ENCODE results near the gene MED13L.

MED13L gene

GRCh38 chr12:116277467-116278278 is at the start of gene MED13L:
Gene MED13L (minus strand): TSS chr12:116277693. CDS start chr12:116277131, 562 bp downstream.
- Histone ChIP-seq H3K36me3 (0 out of 22 replicates have a peak, but pooled peaks cover 0 to 8% (median 0%) of the 10 kb centered on the region in 11 experiments), H3K4me1 (peaks cover 49 to 65% (median 55%) of the 10 kb centered on the region in 10 experiments), H4K20me1 (peaks cover 36 to 41% (median 39%) of the 10 kb centered on the region in 11 experiments), H3K27ac (peak within 1 kb of the TSS; percentile 95 to 99 (median 97)), H3K27me3 (no peaks in the 10 kb centered on the region), H3K4me3 (peak within 1 kb of the TSS; percentile 75 to 98 (median 90)), H3K4me2 (peak within 1 kb of the TSS; percentile 81 to 92 (median 89)), H3K9ac (peak within 1 kb of the TSS; percentile 94 to 99 (median 97)), H3K9me3 (replicated peaks in 1 of 11) (no peaks in the 10 kb centered on the region)
- TF ChIP-seq Cebpa-rat (IDR thresholded peaks at IDR 0.05) = no peak

GRCh38 chr12:116325336-116325664 is 47.8 kb upstream of the MED13L start:
- Histone ChIP-seq H3K9ac (peak overlapping the region in 9 of 11 experiments; percentile 39 to 74 (median 61); a peak in 15 of 22 replicates), H3K4me1 (peaks cover 34 to 47% (median 41%) of the 10 kb centered on the region in 10 experiments), H3K4me3 (peak overlapping the region in 2 of 10 experiments; percentile 6 to 28; a peak in 3 of 20 replicates), H4K20me1 (no peaks in the 10 kb centered on the region), H3K27me3 (no peaks in the 10 kb centered on the region), H3K36me3 (no peaks in the 10 kb centered on the region), H3K4me2 (peak overlapping the region; percentile 61 to 88 (median 76)), H3K9me3 (replicated peaks in 1 of 11) (peaks cover 11 to 26% (median 20%) of the 10 kb centered on the region in 11 experiments; a peak in 20 of 22 replicates), H3K27ac (peak overlapping the region; percentile 51 to 89 (median 81))
- TF ChIP-seq Cebpa-rat (IDR thresholded peaks at IDR 0.05) = no peak

GRCh38 chr12:116324654-116325335 is 47.3 kb upstream of the MED13L start:
- H3K4me2 ChIP-seq = peak overlapping the region; percentile 61 to 88 (median 76)
- H3K4me1 ChIP-seq = peaks cover 39 to 52% (median 46%) of the 10 kb centered on the region in 10 experiments
- peak overlapping the region in 2 of 10 experiments; percentile 6 to 28; a peak in 4 of 20 replicates for H3K4me3 ChIP-seq
- H3K9me3 ChIP-seq (replicated peaks in 1 of 11) = peaks cover 11 to 26% (median 20%) of the 10 kb centered on the region in 11 experiments; a peak in 20 of 22 replicates
- H3K27ac ChIP-seq = peak overlapping the region; percentile 51 to 89 (median 81)
- H3K27me3 ChIP-seq = no peaks in the 10 kb centered on the region
- H4K20me1 ChIP-seq = no peaks in the 10 kb centered on the region
- H3K36me3 ChIP-seq = no peaks in the 10 kb centered on the region
- H3K9ac ChIP-seq = peak overlapping the region in 9 of 11 experiments; percentile 39 to 74 (median 61); a peak in 15 of 22 replicates
- TF ChIP-seq Cebpa-rat (IDR thresholded peaks at IDR 0.05) = no peak

GRCh38 chr12:116323406-116324386 is 46.2 kb upstream of the MED13L start:
- no peak for TF ChIP-seq Cebpa-rat (IDR thresholded peaks at IDR 0.05)
- no peak overlapping the region for H3K4me3 ChIP-seq
- no peaks in the 10 kb centered on the region for H3K36me3 ChIP-seq
- no peaks in the 10 kb centered on the region for H4K20me1 ChIP-seq
- H3K9me3 ChIP-seq (replicated peaks in 1 of 11) = peaks cover 11 to 24% (median 19%) of the 10 kb centered on the region in 11 experiments; a peak in 20 of 22 replicates
- peaks cover 50 to 63% (median 57%) of the 10 kb centered on the region in 10 experiments for H3K4me1 ChIP-seq
- no peaks in the 10 kb centered on the region for H3K27me3 ChIP-seq
- H3K4me2 ChIP-seq = peak overlapping the region in 9 of 11 experiments; percentile 2 to 88 (median 76); a peak in 12 of 22 replicates
- no peak overlapping the region for H3K9ac ChIP-seq
- peak overlapping the region in 8 of 11 experiments; percentile 19 to 89 (median 81); a peak in 12 of 22 replicates for H3K27ac ChIP-seq

GRCh38 chr12:116321913-116322312 is 44.4 kb upstream of the MED13L start:
- no peaks in the 10 kb centered on the region for H3K36me3 ChIP-seq
- no peak for TF ChIP-seq Cebpa-rat (IDR thresholded peaks at IDR 0.05)
- H3K4me2 ChIP-seq = peak overlapping the region in 2 of 11 experiments; percentile 83 to 90; a peak in 2 of 22 replicates
- peaks cover 62 to 75% (median 67%) of the 10 kb centered on the region in 10 experiments for H3K4me1 ChIP-seq
- H3K9ac ChIP-seq = no peak overlapping the region
- peaks cover 0 to 19% (median 5%) of the 10 kb centered on the region in 11 experiments; a peak in 10 of 22 replicates for H3K9me3 ChIP-seq (replicated peaks in 1 of 11)
- no peaks in the 10 kb centered on the region for H3K27me3 ChIP-seq
- no peaks in the 10 kb centered on the region for H4K20me1 ChIP-seq
- H3K4me3 ChIP-seq = no peak overlapping the region
- peak overlapping the region in 3 of 11 experiments; percentile 9 to 81 (median 75); a peak in 3 of 22 replicates for H3K27ac ChIP-seq

GRCh38 chr12:116320791-116321217 is 43.3 kb upstream of the MED13L start:
- no peak overlapping the region for H3K4me3 ChIP-seq
- no peaks in the 10 kb centered on the region for H3K27me3 ChIP-seq
- no peaks in the 10 kb centered on the region for H4K20me1 ChIP-seq
- TF ChIP-seq Cebpa-rat (IDR thresholded peaks at IDR 0.05) = no peak
- H3K27ac ChIP-seq = peak overlapping the region; percentile 40 to 86 (median 78); a peak in 21 of 22 replicates
- peaks cover 66 to 82% (median 71%) of the 10 kb centered on the region in 10 experiments for H3K4me1 ChIP-seq
- no peaks in the 10 kb centered on the region for H3K36me3 ChIP-seq
- H3K9ac ChIP-seq = peak overlapping the region in 8 of 11 experiments; percentile 60 to 77 (median 71); a peak in 12 of 22 replicates
- H3K4me2 ChIP-seq = peak overlapping the region; percentile 73 to 97 (median 87)
- peaks cover 0 to 17% (median 6%) of the 10 kb centered on the region in 11 experiments; a peak in 7 of 22 replicates for H3K9me3 ChIP-seq (replicated peaks in 1 of 11)

- Histone ChIP-seq H4K20me1 (no peaks in the 10 kb centered on the region), H3K4me1 (peaks cover 59 to 82% (median 71%) of the 10 kb centered on the region in 10 experiments), H3K27me3 (no peaks in the 10 kb centered on the region), H3K4me2 (peak overlapping the region; percentile 73 to 97 (median 87)), H3K9me3 (replicated peaks in 1 of 11) (peaks cover 0 to 17% (median 6%) of the 10 kb centered on the region in 11 experiments; a peak in 7 of 22 replicates), H3K4me3 (peak overlapping the region; percentile 18 to 58 (median 44); a peak in 18 of 20 replicates), H3K36me3 (no peaks in the 10 kb centered on the region), H3K9ac (peak overlapping the region; percentile 55 to 77 (median 70); a peak in 21 of 22 replicates), H3K27ac (peak overlapping the region; percentile 40 to 86 (median 78); a peak in 21 of 22 replicates)
- no peak for TF ChIP-seq Cebpa-rat (IDR thresholded peaks at IDR 0.05)
These were observed 42.6 kb upstream of the MED13L start for GRCh38 chr12:116319898-116320621.

All from BLaER1 treated with 17β-estradiol and CSF1 and Interleukin-3, amounts not matched to agents 10 nM and 100 nM (cell line).